Sigmoid colon (tissue), 7 donors: ENCODE results near the gene DIS3L2. TPM values are rescaled to one million over a fixed set of nuclear protein-coding genes. Genes with fewer than 3 reads are reported as not detected.

Experiments used
- DNase-seq: peaks from one replicate; pipeline ENCODE4 v3.0.0-alpha.2; 2019
- H3K27ac ChIP-seq, 4 donors: fragments of 200-600 bp; sonication (generic); one replicate each; pipeline ENCODE4 v1.5.1; 2016 to 2019; ENCODE audit warnings: mild to moderate bottlenecking in 1 of 4
- H3K27me3 ChIP-seq, 3 donors: fragments of 200-600 bp; sonication (generic); one replicate each; pipeline ENCODE4 v1.5.1; 2019; ENCODE audit warnings: mild to moderate bottlenecking in 1 of 3
- H3K36me3 ChIP-seq, 4 donors: fragments of 200-600 bp; sonication (generic); one replicate each; pipeline ENCODE4 v1.5.1; 2016 to 2019
- H3K4me1 ChIP-seq, 4 donors: fragments of 200-600 bp; sonication (generic); one replicate each; pipeline ENCODE4 v1.5.1; 2017 to 2019
- H3K4me3 ChIP-seq, 4 donors: fragments of 200-600 bp; sonication (generic); one replicate each; pipeline ENCODE4 v1.5.1; 2017 to 2019; ENCODE audit warnings: mild to moderate bottlenecking in 2 of 4, moderate library complexity in 1 of 4
- H3K9me3 ChIP-seq, 4 donors: fragments of 200-600 bp in 3 of 4; sonication (generic) in 3 of 4; one replicate each; pipeline versions ENCODE4 v1.5.1 to v1.6.1; 2013 to 2019
- EP300 ChIP-seq, 4 donors: sonication (generic); formaldehyde crosslinking; IDR thresholded peaks; one replicate each; pipeline ENCODE4 v1.6.1; 2017; ENCODE audit warnings: antibody characterized with exemption in 4 of 4
- POLR2A ChIP-seq, 2 donors: fragments of 450-650 bp; IDR thresholded peaks; one replicate each; pipeline ENCODE4 v1.6.1; 2016; ENCODE audit warnings: antibody characterized with exemption in 2 of 2, mild to moderate bottlenecking in 2 of 2, moderate library complexity in 2 of 2
- POLR2AphosphoS5 ChIP-seq, 4 donors: sonication (generic); formaldehyde crosslinking; IDR thresholded peaks; one replicate each; pipeline ENCODE4 v1.6.1; 2017; ENCODE audit warnings: antibody characterized with exemption in 4 of 4
- WGBS, 2 donors: extraction: QIAGEN DNeasy Blood & Tissue Kit; methylation state at CpG; one replicate each; pipeline ENCODE4 v1.1.7; 2013; 5-methylcytosine and 5-hydroxymethylcytosine counted together
- intact Hi-C: fragments of 100-400 bp; cut with DNase I; formaldehyde crosslinking; loops from one replicate; pipeline ENCODE4 v1.15.1; 2023
- polyA plus RNA-seq, 3 donors: library from polyadenylated mRNA; stranded (reverse); fragments of 200-250 nt; gene quantifications; one replicate each; pipeline ENCODE4 v1.2.3, GENCODE V29; 2013
- total RNA-seq, 4 donors: library from RNA; depleted of rRNA; stranded (reverse); fragments of >200 nt; gene quantifications; one replicate each; pipeline ENCODE4 v1.1.0, GENCODE V29; 2016
- TF ChIP-seq, protein P1 (sequence below), 4 experiments: fragments of 450-650 bp in 3 of 4; fragments of 200-600 bp in 1 of 4; IDR thresholded peaks; one replicate each; pipeline ENCODE4 v1.5.1; 2016 to 2019; ENCODE audit warnings: antibody characterized with exemption in 4 of 4, mild to moderate bottlenecking in 3 of 4, moderate library complexity in 2 of 4
- donor health status: healthy with polysubstance abuse.
- donor health status: Bipolar disorder and iron deficiency.
- donor health status: healthy.

DIS3L2 gene
- total and polyA plus RNA-seq, 7 donors, result 8.8 to 37.9 (median 22.5) TPM

DNA sequence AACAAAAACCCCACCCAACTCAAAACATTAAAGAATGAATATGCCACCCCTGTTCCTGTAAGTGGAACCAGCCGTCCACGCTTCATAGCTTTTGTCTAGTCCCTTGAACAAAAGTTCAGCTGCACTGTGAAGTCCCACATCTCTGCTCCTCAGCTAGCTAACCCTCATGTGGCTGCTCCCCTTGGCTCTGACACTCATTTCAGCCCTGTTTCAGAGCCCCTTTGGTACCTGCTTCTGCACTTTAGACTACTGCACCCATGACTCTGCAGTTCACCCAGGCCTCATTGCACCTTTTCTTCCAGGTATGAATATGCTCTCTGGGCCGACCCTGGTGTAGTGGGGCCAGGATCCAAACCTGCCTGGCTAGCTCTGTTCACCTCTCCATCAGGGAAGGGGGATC is 155.3 kb downstream of the DIS3L2 start:
- 61 to 63% methylated on average over 3 of the region's 3 CpGs for WGBS, 2 donors
- Histone ChIP-seq H3K9me3 (no peaks in the 10 kb centered on the region), H3K27me3 (no peaks in the 10 kb centered on the region), H3K4me3 (no peak overlapping the region), H3K4me1 (no peaks in the 10 kb centered on the region), H3K27ac (no peak overlapping the region), H3K36me3 (no peaks in the 10 kb centered on the region)
- intact Hi-C loops, result no loop called here
- TF ChIP-seq POLR2A (IDR thresholded peaks at IDR 0.05) (no peak), EP300 (IDR thresholded peaks at IDR 0.05) (no peak), POLR2AphosphoS5 (IDR thresholded peaks at IDR 0.05) (no peak)
- TF ChIP-seq, protein P1, sequence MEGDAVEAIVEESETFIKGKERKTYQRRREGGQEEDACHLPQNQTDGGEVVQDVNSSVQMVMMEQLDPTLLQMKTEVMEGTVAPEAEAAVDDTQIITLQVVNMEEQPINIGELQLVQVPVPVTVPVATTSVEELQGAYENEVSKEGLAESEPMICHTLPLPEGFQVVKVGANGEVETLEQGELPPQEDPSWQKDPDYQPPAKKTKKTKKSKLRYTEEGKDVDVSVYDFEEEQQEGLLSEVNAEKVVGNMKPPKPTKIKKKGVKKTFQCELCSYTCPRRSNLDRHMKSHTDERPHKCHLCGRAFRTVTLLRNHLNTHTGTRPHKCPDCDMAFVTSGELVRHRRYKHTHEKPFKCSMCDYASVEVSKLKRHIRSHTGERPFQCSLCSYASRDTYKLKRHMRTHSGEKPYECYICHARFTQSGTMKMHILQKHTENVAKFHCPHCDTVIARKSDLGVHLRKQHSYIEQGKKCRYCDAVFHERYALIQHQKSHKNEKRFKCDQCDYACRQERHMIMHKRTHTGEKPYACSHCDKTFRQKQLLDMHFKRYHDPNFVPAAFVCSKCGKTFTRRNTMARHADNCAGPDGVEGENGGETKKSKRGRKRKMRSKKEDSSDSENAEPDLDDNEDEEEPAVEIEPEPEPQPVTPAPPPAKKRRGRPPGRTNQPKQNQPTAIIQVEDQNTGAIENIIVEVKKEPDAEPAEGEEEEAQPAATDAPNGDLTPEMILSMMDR (IDR thresholded peaks at IDR 0.05), result no peak
- no peak for DNase-seq

DNA sequence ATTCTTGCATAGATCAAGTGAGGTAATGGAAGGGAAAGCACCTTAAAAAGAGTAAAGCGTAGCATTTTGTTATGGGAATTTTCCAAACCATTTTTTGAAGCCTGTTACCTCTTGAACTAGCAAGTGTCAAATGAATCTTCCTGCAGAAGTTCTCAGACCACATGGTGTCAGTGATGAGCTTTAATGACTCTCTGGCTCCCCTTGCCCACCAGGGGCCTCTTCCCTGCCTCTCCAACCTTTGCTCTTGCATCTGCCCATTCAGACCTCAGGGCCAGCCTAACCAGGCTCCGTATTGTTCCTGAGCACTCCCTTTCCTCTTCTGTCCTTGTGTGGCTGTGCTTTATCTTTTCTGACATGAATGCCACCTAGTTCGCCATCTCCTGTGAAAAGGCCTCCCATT is 155.9 kb downstream of the DIS3L2 start:
- no peak for TF ChIP-seq POLR2AphosphoS5 (IDR thresholded peaks at IDR 0.05)
- TF ChIP-seq EP300 (IDR thresholded peaks at IDR 0.05), result no peak
- TF ChIP-seq, protein P1 (IDR thresholded peaks at IDR 0.05), result no peak
- no peak for TF ChIP-seq POLR2A (IDR thresholded peaks at IDR 0.05)
- 93 to 98% methylated on average over 3 of the region's 3 CpGs for WGBS, 2 donors

GRCh38 chr2:232120911-232121310 is 159.4 kb downstream of the DIS3L2 start:
- TF ChIP-seq EP300 (IDR thresholded peaks at IDR 0.05), result no peak
- TF ChIP-seq POLR2A (IDR thresholded peaks at IDR 0.05), result no peak
- TF ChIP-seq POLR2AphosphoS5 (IDR thresholded peaks at IDR 0.05), result no peak
- TF ChIP-seq, protein P1 (IDR thresholded peaks at IDR 0.05), result no peak
- no peaks in the 10 kb centered on the region for H3K36me3 ChIP-seq

More for the DNA sequence above, 155.9 kb downstream of the DIS3L2 start:
- Histone ChIP-seq H3K9me3 (no peaks in the 10 kb centered on the region), H3K4me3 (no peak overlapping the region), H3K4me1 (no peaks in the 10 kb centered on the region), H3K27ac (no peak overlapping the region), H3K27me3 (no peaks in the 10 kb centered on the region), H3K36me3 (no peaks in the 10 kb centered on the region)
- no peak for DNase-seq
- intact Hi-C loops, result no loop called here

DNA sequence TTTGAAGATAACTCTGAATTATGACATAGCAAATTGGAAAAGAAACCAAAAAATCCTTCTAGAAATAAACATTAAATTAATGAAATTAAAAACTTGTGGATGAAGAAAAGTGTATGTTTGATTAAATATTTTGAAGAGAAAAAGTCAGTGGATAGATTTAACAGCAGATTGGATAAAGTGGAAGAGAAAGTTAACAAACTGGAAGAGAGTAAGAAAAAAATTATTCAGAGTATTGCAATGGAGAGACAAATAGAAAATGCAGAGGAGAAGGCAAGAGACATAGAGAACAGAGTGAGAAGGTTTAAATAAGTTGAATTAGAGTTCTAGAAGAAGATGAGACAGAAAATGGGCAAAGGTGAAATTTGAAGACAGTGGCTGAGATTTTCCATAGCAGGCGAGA is 162.8 kb downstream of the DIS3L2 start:
- H3K27ac ChIP-seq, result no peak overlapping the region
- H3K4me1 ChIP-seq, result no peaks in the 10 kb centered on the region
- TF ChIP-seq, protein P1 (IDR thresholded peaks at IDR 0.05), result no peak
- TF ChIP-seq POLR2AphosphoS5 (IDR thresholded peaks at IDR 0.05) (no peak), EP300 (IDR thresholded peaks at IDR 0.05) (no peak), POLR2A (IDR thresholded peaks at IDR 0.05) (no peak)
- no peak for DNase-seq
- no peak overlapping the region for H3K4me3 ChIP-seq
- H3K36me3 ChIP-seq, result no peaks in the 10 kb centered on the region
- 95 to 98% methylated on average over 1 of the region's 1 CpG for WGBS, 2 donors
- no peaks in the 10 kb centered on the region for H3K27me3 ChIP-seq
- no peaks in the 10 kb centered on the region for H3K9me3 ChIP-seq
- intact Hi-C loops, result no loop called here

More at GRCh38 chr2:232120911-232121310, 159.4 kb downstream of the DIS3L2 start:
- Histone ChIP-seq H3K27me3 (no peaks in the 10 kb centered on the region), H3K27ac (no peak overlapping the region), H3K9me3 (no peaks in the 10 kb centered on the region), H3K4me1 (no peaks in the 10 kb centered on the region), H3K4me3 (no peak overlapping the region)
- no peak for DNase-seq
- intact Hi-C loops, result no loop called here
